KG1 (cell line): Measurements from ENCODE around the gene FAT2.
"Not testable (repeated sequence)": the region's sequence is repeated elsewhere in the genome, so short reads cannot be mapped to it uniquely, and the experiment has no call there.

Source experiments
- DNase-seq: peaks from one replicate; lab custom pipeline; 2025; lab: John Stamatoyannopoulos, UW

Gene FAT2

DNA sequence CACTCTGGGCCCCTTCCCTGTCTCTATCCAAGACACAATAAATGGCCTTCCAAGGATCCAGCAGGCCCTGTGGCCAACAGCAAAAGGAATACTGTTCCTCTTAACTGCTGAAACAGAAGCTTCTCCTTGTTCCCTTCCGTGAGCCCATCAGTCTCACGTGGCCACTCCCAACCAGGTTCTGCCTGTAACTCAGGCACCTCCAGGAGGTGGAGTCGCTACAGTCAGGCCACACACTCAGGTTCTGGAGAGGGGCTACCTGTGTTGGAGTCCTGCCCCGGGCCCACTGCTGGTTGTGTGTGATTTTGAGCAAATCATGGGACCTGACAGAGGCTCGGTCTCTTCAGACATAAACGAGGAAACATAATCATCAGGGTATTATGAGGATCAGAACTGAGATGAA, 10.3 kb downstream of the FAT2 start:
- no peak for DNase-seq

DNA sequence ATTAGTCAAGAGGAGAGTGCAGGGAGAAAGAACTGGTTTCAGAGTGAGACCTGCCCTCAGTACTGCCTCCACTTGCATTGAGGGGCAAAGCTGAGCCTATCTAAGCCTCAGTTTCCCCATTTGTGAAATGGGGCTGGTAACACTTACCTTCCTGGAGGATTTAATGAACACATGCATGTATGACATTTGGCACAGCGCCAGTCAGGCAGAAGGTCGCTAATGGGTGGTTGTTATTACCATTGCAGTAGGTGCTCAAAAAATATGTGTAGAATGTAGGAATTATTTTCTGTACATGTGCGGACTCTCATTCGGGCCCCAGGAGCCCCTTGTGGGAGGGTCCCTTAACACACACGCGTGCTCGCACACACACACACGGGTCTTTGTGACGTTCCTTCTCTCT, 10.9 kb downstream of the FAT2 start:
- DNase-seq = no peak

DNA sequence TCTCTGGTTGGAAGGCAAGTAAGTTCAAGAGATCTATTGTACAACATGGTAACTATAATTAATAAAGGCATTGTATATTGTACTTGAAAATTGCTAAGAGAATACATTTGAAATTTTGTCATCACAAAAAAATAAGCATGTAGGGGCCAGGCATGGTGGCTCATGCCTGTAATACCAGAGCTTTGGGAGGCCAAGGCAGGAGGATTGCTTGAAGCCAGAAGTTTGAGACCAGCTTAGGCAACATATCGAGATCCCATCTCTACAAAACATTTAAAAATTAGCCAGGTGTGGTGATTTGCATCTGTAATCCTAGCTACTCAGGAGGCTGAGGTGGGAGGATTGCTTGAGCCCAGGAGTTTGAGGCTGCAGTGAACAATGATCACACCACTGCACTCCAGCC, 12.0 kb downstream of the FAT2 start:
- DNase-seq = not testable (repeated sequence)

DNA sequence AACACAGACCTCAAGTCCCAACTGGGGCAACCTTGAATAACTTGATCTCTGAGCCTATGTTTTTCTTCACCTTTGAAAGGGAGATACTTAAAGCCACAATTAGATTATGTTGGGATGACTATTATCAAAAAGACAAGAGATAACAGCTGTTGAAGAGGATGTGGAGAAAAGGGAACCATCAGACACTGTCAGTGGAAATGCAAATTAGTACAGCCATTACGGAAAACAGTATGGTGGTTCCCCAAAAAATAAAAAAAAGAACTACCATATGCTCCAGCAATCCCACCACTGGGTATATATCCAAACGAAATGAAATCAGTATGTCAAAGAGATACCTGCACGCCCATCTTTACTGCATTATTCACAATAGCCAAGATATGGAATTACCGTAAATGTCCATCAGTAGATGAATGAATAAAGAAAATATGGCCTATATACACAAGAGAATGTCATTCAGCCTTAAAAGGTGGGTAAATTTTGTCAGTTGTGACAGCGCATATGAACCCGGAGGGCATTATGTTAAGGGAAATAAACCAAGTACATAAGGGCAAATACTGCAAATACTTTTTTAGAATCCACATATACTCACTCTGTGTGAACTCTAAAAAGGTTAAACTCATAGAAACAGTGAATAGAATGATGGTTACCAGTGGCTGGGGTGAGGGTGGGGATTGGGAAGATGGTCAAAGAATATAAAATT, 12.7 kb downstream of the FAT2 start:
- DNase-seq = no peak

DNA sequence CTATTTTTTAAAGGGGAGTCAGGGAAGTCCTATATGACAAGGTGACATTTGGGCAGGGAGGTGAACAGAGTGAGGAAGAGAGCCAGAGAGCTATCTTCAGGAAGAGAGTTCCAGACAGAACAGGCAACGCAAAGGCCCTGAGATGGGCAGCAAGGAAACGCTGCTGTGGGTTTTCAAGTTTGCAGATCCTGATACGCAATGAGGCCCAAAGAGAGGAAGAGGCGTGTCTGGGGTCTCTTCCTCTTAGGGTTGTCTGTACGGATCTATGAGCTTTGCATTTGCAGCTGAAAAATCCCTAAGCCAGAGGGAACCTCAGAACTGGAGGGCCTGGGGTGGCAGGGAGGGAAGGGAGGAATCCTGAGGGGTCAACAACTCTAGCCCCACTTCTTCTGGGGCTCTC, 13.6 kb downstream of the FAT2 start:
- no peak for DNase-seq

DNA sequence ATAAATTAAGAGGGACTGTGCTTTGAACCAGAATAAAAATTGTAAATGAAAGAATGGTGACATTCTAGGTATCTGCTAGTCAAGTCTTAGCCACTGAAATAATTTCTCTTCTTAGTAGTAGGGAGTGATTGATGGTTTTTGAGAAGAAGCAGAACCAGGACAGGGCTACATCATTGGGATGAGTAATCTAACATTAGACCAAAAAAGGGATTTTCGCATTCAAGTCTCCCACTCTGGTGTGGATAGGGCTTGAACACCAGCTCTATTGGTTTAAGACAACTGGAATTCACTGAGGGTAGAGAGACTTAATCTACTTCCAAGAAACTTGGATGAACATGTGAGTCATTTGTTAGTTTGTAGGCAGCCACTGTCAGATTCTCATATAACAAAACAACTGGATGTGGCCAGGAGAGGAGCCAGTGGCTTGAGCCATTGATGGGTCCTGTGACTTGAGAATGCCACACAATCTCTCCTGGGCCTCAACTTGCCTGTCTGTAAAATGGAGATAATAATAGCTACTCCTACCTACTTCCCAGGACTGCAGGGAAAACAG, 16.6 kb downstream of the FAT2 start:
- DNase-seq = no peak

DNA sequence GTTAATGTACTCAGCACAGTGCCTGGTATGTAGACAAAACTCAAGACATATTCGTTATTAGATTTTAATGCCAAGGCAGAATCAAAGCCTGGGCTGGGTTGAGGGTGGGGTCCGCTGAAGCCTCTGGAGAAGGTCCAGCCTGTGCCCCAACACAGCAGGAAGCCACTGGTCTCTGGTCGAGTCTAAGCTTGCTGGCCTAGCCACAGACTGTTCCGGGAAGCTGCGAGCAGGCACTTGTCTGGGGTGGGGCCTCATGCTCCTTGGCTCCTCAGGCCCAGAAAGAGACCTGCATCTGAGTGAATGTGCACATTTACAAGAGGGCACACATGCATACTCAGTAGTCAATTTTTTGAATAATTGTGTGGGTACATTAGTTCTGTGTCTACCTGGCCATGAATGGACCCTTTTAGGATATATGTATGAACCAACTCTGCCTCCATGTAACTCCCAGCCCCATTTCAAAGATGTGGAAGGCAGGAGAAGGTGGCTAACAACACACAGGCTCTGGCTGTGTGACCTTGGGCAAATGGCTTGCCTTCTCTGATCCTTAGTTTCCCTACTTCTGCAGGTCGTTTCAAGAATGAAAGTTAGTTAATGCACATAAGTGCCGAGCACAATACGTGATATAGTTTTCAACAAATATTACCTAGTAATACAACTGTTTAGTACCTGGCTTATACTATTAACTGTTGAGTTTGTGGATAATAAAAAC, 18.3 kb downstream of the FAT2 start:
- DNase-seq = no peak

DNA sequence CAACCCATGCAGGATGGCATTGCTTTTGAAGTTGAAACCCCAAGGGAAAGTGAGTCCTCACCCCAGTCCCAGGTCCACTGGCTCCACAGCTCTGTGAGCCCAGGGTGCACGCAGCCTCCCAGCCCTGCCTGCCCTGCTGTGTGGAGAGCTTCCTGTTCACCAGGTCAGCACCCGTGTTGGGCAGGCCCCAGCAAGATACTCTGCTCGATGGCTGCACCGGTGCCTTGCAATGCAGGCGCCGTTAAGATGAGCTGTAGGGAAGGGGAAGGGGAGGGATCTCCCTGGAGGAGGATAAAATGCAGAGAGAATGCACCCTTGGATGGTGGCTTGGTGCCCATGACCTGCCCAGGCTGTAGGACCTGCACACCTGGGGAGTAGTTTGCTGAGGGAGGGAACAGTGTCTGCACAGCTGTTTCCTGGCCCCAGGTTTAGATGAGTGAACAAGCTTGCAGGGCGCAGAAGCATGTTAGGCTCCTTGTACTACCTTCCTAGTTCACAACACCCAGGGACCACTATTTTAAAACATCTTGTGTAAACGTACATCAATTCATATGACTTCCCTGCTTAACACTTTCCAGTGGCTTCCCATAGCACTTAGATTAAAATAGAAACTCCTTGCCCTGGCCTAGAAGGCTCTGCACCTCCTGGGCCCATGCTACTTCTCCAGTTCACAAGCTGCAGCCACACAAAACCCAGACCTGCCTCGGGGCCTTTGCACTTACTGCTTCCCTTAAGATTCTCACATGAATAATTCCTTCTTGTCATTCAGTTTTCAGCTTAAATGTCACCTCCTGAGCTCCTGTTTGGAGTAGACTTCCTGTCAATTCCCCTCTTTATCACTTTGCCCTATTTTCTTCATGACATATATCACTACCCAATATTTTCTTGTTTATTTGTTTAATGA, 19.6 kb downstream of the FAT2 start:
- no peak for DNase-seq

DNA sequence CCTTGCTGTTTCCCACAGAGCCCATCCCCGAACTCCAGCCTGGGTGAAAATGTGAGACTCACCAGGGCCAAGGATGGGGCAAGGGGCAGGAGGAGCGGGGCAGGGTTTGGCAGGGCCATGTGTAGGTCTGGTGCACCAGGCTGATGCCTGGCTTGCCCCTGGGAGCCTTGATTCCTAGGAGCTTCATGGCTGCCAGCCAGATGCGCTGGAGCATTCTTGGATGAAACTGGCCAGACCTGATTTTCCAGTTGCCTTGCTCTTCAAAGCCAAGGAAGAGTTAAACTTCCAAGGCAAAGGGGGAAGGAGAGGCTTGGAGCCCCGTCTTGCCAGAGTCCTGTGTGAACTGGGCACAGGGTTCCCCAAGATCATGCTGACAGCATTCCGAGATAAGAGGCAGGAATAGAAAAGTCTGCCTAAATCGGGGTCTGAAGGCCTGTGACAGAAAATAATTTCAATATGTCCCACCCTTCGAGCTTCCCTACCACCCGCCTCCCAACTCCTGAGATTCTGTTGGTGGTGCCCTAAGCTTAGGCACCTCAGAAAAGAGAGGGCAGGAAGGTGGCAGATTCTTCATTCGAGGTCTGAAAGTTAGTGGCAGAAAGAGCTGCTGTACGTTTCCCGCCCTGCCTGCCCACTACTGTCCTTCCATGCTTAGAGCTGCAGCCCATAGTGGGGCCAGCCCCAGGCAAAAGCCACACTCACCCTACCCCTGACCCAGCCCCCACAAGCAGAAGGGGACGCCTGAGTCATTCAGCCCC, 20.4 kb downstream of the FAT2 start:
- no peak for DNase-seq

DNA sequence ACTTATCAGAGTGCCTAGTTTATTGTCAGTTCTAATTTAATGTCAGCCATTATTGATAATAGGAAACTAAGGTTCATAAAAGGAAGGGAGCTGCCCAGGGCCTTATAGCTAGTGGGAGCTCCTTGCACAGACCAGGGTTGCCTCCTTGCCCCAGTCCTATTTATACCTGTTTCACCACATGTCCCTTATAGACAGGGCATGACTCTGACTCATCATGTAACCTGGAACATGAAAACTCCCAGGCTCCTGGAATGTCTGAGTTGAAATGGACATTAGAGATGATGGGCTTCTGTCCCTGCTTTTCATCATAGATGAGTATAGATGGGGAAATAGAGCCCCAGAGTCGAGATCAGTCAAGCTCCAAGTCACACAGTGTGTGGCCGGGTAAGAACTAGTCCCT, 21.1 kb downstream of the FAT2 start:
- DNase-seq = no peak

DNA sequence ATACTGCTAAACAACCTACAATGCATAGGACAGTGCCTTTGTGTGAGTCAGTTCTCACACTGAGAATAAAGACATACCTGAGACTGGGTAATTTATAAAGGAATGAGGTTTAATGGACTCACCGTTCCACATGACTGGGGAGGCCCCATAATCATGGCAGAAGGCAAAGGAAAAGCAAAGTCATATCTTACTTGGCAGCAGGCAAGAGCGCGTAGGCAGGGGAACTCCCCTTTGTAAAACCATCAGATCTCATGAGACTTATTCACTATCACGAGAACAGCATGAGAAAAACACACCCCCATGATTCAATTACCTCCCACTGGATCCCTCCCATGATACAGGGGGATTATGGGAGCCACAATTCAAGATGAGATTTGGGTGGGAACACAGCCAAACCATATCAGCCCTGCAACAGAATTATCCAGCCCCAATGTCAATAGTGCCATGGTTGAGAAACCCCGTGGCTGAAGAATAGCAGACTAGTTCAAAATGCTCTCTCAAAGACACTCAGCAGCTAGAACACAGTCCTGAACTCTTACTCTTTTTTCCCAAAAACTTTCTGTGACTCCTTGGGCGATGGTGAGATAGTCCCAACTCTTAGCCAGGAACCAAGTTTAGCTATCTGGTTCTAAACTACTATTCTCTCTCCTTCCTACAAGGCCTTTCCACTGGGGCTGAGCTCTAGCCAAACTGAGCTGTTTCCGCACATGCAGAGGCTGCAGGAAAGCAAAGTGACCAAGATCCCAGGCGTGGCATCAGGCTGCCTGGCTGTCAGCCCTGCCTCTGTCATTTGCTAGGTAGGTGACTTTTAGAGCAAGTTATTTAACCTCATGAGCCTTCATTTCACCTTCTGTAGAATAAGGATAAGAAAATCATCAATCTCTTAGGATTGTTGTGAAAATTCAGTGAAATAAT, 21.7 kb downstream of the FAT2 start:
- DNase-seq = no peak

DNA sequence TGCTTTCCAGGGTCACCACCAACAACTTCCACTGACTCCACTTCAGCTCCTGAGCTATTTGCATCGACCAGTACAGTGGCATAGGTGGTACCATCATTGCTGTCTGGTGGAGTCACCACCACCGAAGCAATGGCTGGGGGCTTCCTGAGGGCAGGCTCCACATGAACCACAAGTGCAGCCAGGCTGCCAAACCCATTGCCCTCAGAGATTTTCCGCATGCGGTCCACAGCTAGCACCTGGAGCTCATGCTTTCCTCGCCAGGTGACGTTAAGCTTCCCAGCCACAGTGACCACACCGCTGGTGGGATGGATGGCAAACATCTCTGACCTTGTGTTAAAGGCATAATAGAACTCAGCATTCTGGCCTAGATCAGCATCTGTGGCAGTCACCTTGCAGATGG, 23.1 kb downstream of the FAT2 start:
- DNase-seq = no peak

DNA sequence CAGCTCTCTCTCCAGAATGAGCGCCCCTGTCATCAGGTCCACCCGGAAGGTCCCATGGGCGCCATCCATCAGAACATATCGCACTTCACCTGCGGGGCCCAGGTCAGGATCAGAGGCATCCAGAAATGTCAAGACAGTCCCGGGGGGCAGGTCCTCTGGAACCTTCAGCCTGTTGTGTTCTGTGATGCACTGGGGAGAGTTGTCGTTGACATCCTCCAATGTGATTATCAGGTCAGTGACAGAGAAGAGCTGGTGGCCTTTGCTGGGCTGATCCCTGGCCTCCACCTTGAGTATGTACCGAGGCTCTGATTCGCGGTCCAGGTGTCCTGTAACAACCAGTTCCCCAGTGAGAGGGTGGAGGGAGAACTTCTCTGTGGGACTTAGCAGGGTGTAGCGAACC, 25.2 kb downstream of the FAT2 start:
- no peak for DNase-seq

DNA sequence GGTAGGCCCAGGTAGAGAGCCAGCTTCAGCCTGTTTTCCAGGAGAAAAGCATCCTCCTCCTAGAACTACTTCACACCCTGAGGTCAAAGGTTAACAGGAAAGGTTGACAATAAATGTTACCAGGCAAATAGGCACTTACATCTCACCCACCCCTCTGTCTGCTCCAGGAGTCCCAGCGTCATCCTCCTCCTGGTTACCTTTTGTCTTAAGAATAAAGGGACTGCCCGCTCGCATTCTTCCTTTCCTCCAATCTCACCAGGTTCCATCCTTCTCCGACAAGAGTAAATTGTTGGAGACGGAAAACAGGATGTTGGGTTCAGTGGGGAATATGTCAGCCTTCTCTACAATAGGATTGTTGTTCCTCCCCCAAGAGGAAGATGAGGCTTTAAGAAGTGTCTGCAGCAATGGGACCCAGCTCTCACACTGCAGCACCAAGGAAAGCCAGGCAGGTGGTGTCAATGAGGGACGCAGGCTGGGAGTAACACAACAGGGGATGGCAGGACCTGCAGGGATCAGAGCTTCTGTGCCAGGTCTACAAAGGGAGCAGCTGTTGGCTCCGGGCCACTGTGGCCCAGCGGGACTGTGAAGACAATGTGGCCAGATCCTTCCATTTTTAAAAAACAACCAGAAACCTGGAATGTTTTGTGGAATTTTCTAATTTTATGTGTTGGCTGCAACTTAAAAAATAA, 29.0 kb downstream of the FAT2 start:
- no peak for DNase-seq

DNA sequence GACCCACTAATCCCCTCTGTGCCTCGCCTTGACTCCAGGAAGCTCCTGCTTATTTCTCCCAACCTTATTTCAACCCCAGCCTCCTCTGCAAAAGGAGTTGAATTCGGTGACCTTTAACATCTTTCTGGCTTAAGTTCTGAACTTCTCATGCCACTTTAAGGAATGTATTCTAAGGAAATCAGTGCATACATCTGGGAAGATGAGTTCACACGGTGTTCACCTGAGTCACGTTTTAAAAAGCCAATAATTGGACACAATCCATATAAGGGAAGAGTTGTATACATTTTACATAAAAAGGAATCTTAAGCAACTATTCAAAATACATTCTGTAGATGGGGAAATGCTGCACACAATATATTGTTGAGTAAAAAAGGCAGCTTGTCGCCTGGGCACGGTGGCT, 33.2 kb downstream of the FAT2 start:
- no peak for DNase-seq

DNA sequence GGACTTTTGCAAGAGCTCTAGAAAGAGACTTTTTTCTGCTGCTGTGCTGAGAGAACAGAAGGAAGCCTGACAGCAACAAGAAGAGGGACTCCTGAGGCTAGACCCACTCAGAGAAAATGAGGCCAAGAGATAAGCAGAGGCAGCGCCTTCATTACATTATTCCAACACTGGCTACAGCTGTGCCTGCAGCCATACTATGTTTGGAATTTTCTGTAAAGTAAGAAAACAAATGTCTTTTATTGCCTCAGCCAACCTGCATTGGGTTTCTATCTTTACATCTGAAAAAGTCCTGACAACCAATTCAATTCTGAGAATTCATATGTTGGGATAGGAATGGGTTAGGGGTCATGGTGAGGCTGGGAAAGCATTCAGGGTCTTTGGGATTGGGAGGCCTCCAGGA, 33.7 kb downstream of the FAT2 start:
- DNase-seq = no peak

DNA sequence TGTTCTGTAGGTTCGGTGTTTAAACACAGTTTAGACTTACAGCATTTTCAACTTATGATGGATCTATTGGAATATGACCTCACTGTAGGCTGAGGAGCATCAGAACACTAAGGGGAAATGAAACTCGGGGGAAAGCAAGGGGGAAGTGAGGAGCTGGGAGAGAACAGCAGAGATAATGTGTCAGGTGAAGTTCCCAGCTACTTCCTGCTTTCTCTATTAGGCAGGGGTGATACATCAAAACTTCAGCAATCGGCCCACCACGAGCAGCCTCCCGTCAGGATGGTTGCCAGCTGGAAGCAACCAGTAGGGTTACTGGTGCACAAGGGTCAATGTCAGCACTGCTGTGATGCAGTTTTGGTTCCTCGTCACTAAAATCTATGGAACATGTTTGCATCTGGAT, 34.3 kb downstream of the FAT2 start:
- no peak for DNase-seq

DNA sequence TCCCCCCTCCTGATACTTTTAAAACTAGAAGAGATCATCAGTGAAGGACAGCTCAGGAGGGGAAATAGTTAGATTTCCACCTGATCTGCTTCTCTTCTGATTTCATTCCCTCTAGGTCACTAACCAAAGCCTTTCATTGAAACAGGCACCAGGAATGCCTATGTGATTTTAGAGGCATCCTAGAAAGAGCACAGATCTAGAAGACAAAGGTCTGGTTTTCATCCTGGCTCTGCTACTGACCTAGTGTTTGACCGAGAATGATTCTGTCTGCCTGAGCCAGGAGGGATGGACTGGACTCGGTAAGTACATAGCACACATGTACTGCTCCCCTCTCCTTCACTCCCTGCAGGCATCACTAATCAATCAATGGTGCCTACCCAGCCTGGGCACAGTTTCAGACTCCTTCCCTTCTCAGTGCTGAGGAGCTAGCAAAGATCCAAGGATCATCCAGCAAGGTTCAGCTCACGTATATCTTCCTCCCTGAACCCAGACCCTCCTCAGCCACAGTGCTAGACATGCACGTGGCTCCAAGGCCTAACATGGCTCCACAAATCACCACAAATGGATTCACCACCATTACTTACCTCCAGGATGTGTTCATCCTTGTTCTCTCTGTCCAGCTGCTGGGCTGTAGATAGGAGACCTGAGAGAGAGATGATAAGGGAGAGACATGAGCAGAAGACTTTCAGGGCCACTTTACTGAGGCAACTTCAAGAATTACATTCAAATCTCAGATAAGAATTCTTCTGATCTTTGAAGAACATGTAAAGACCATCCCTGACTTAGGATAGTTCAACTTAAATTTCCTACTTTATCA, 35.2 kb downstream of the FAT2 start:
- DNase-seq = no peak

DNA sequence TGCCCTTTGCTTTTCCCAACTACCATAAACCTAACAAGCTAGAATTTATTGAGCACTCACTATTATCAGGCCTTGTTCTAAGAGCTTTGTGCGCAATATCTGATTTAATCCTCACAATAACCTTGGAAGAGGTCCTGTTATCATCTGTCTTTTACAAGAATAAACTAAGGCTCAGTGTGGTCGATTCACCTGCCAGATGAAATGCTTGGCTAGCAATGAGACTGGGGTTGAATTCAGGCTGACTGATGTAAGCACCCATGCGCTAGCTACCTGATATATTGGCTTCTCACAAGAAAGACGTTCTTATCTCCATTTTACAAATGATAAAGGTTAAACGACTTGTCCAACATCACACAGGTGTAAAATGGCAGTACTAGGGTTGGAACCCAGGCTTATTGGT, 37.4 kb downstream of the FAT2 start:
- no peak for DNase-seq
